Activated CD8-positive, alpha-beta memory T cell treated with anti-CD3 and anti-CD28 coated beads for 48 hours (primary cell): ENCODE data around the gene LGSN.
"Not testable (repeated sequence)": the region's sequence is repeated elsewhere in the genome, so short reads cannot be mapped to it uniquely, and the experiment has no call there.

Experiments
- DNase-seq, 3 experiments: peaks; one replicate each; pipeline ENCODE4 v3.0.0-alpha.2; 2020; ENCODE audit warnings: low read depth in 2 of 3, low spot score in 2 of 3

LGSN gene

GRCh38 chr6:63306420-63306819 lies 13.4 kb downstream of the LGSN start:
- DNase-seq = no peak

DNA sequence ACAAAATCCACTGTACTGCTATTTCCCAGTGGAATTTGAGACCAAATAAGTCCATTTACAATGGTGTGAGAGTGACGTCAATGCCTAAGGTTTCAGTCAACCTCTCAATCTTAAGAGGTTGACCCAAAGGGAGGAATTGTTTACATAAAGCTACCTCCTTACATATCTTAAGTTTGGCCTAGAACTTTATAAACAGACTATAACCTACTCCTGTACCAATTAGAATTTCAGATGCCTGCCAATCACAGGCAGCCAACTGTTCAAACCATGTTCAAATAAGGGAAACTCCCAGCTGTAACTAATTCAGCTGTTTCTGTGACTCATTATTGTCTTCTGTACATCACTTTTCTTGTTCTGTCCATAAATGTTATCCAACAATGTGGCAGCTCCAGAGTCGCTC lies 14.5 kb downstream of the LGSN start:
- no peak for DNase-seq

GRCh38 chr6:63303476-63303875 lies 16.3 kb downstream of the LGSN start:
- DNase-seq = no peak

- no peak for DNase-seq
Observed at GRCh38 chr6:63299667-63300066, 20.1 kb downstream of the LGSN start.

DNA sequence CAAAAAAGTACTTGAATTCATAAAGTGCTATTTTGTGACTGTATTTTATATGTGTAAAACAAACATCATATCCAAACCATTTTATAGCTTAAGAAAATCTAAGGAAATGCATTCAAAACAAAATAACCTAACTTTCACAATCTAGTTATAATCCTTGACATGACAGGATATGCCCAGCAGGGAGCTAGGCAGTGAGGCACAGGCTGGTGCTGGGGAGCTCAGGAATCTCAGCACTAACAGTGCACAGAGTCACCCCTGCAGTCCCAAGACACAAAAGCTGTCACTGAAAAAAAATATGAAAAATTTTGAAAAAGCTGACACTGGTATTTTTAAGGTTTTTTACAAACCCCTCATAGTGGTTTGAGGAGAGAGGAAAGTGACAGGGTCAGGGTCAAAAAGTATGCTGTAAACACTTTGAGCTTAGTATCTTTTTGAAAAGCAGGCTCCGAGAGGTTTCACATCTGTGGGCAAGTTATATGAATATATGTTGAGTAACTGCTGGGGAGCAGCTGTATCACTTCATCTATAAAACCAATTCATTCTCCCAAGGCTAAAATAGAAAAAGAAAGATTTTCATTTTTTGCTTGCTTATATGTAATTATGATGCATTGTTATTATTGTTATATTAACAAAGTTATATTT lies 24.1 kb downstream of the LGSN start:
- DNase-seq = no peak

GRCh38 chr6:63290492-63291058 lies 29.2 kb downstream of the LGSN start:
- DNase-seq = no peak

- DNase-seq = no peak
Observed at GRCh38 chr6:63289269-63289872, 30.4 kb downstream of the LGSN start.

DNA sequence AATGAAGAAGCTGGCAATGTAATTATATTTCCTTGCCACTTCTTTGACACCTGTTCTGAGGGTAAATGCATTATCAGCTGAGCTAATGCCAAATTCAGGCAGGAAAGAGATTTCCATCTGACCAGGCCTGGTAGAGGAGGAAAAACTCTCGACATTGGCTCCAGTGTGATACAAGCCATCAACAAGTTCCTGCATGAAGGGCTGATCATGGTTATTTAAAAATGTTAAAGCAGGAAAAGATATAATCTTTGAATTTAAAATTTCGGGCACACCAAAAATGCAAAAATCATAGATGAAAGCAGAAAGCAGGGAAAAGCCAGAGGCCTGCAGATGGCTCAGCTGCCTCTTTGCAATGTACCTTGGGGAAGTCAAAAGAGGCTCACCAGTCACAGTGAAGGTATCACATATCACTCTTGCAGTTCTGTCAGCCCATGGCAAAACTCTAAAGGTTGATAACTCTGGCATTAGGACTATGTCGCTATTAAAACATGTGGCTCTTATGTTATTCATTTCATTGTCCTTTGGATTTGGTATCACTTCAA lies 39.1 kb downstream of the LGSN start:
- DNase-seq = no peak

- no peak for DNase-seq
Observed at GRCh38 chr6:63278916-63279315, 40.9 kb downstream of the LGSN start.

GRCh38 chr6:63275953-63276352 lies 43.8 kb downstream of the LGSN start:
- DNase-seq = no peak

GRCh38 chr6:63274795-63275430 lies 44.9 kb downstream of the LGSN start:
- DNase-seq = not testable (repeated sequence)

- no peak for DNase-seq
Observed at GRCh38 chr6:63272397-63272796, 47.4 kb downstream of the LGSN start.

GRCh38 chr6:63269470-63269869 lies 50.3 kb downstream of the LGSN start:
- no peak for DNase-seq

DNA sequence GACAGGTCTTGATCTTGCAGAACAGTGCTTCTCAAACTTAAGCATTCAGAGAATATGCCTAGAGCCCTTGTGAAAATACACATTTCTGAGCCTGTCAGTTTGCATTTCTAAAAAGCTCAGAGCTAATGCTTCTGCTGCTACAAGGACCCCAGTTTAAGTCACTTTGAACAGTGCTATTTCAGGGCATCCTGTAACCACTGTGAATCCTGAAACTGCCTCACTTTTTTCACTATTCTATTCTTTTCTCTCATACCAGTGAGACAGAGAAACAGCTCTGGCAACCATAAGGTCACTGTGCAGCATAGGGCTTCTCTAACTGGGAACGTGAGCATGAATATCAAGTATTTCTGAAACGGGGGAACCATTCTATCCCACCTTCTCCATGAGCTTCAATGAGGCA lies 51.2 kb downstream of the LGSN start:
- DNase-seq = no peak

- no peak for DNase-seq
Observed at GRCh38 chr6:63267828-63268227, 52.0 kb downstream of the LGSN start.

DNA sequence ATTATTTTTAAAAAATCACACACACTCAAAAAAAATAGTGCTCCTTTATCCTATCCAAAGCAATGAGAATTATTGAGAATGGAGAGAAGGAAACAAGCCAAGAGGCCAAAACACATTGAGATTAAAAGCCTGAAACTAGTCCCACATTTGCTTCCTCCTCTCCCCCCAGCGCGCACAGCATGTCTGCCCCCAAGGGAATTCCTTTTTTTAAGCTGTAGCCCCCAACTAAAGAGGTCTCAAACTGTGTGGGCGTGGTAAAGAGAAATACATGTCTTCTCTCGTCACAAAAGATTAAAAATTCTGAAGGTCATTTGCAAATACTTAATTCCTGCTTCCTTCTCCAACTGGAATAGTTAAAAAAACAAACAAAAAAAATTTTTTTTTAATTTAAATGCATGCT lies 52.7 kb downstream of the LGSN start:
- no peak for DNase-seq

DNA sequence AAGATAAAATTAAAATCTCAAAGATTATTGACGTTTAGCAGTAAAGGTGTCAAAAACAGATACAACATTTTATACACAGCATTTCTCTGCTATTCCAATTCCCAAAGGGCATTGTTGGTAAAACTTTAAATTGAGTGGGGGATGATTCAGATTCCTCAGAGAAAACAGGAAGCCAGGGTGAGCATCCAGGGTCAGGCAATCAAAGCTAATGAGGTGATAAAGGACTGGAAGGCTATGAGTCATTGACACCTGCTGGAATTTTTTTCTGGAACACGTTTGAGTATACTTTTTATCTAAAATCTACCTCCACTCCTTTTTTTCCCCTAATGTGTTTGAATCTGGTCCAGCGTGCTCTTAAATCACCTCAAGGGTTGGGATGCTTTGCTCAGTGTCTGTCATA lies 56.3 kb downstream of the LGSN start:
- DNase-seq = no peak

- DNase-seq = no peak
Observed at GRCh38 chr6:63261820-63262219, 58.0 kb downstream of the LGSN start.

- no peak for DNase-seq
Observed at GRCh38 chr6:63259153-63259552, 60.6 kb downstream of the LGSN start.

DNA sequence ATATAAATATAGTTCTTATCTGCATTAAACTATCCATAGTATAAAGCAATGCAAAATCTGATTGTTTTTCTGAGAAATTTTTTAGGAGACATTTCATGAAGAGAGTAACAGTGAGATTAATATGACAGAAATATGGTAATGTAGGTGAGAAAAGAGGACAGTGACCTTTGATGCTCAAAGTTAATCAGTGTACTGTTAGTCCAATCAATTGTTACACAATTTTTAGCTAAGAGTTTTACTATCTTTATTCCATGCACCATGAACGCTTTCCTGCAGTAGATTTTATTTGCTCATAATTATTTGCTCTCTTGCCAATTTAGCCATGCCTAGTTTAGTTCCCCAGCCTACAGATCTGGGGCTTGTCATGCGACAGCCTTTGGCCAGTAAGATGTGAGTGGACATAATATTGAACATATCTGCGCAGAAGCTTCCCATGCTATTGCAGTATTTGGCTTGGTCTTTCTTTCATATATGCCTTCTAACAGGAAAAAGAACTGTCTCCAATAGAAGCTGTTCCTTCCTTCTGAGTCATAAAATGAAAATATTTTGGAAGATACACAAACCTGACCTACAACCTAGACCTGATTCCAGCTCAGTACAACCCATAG lies 69.8 kb downstream of the LGSN start:
- no peak for DNase-seq

- DNase-seq = no peak
Observed at GRCh38 chr6:63246581-63246980, 73.2 kb downstream of the LGSN start.

GRCh38 chr6:63245909-63246308 lies 73.9 kb downstream of the LGSN start:
- no peak for DNase-seq
